Ascending aorta (tissue), 2 donors: ENCODE data around the gene HIRIP3. TPM values are rescaled to one million over a fixed set of nuclear protein-coding genes. Genes with fewer than 3 reads are reported as not detected.

Experiments used
- DNase-seq, 2 donors: peaks; one replicate each; pipeline ENCODE4 v3.0.0-alpha.2; 2019; ENCODE audit warnings: low spot score in 2 of 2
- H3K27ac ChIP-seq, 2 donors: fragments of 200-600 bp; sonication (generic); one replicate each; pipeline ENCODE4 v1.5.1; 2016 to 2017; ENCODE audit warnings: mild to moderate bottlenecking in 1 of 2
- H3K27me3 ChIP-seq: fragments of 200-600 bp; sonication (generic); one replicate; pipeline ENCODE4 v1.5.1; 2017
- H3K36me3 ChIP-seq, 2 donors: fragments of 200-600 bp; sonication (generic); one replicate each; pipeline ENCODE4 v1.5.1; 2016
- H3K4me1 ChIP-seq, 2 donors: fragments of 200-600 bp; sonication (generic); one replicate each; pipeline ENCODE4 v1.5.1; 2016 to 2017; ENCODE audit warnings: mild to moderate bottlenecking in 1 of 2
- H3K4me3 ChIP-seq, 2 donors: fragments of 200-600 bp; sonication (generic); one replicate each; pipeline ENCODE4 v1.5.1; 2016 to 2017; ENCODE audit warnings: mild to moderate bottlenecking in 1 of 2
- H3K9me3 ChIP-seq, 2 donors: fragments of 200-600 bp; sonication (generic); one replicate each; pipeline ENCODE4 v1.5.1; 2016
- intact Hi-C: fragments of 100-400 bp; cut with DNase I; formaldehyde crosslinking; loops from one replicate; pipeline ENCODE4 v1.15.1; 2023
- total RNA-seq: library from RNA; depleted of rRNA; stranded (reverse); fragments of >200 nt; gene quantifications from one replicate; pipeline ENCODE4 v1.1.0, GENCODE V29; 2016
- TF ChIP-seq, protein P1 (sequence below), 3 experiments: fragments of 200-600 bp in 2 of 3; fragments of 450-650 bp in 1 of 3; sonication (generic) in 2 of 3; IDR thresholded peaks; one replicate each; pipeline ENCODE4 v1.5.1; 2016 to 2019; ENCODE audit warnings: antibody characterized with exemption in 3 of 3, mild to moderate bottlenecking in 1 of 3, moderate library complexity in 1 of 3

The HIRIP3 gene
- total RNA-seq, 1 donor from 2014 or later, result 2.0 TPM

- DNase-seq, result no peak
- H3K27ac ChIP-seq, result no peak overlapping the region
- TF ChIP-seq, protein P1, sequence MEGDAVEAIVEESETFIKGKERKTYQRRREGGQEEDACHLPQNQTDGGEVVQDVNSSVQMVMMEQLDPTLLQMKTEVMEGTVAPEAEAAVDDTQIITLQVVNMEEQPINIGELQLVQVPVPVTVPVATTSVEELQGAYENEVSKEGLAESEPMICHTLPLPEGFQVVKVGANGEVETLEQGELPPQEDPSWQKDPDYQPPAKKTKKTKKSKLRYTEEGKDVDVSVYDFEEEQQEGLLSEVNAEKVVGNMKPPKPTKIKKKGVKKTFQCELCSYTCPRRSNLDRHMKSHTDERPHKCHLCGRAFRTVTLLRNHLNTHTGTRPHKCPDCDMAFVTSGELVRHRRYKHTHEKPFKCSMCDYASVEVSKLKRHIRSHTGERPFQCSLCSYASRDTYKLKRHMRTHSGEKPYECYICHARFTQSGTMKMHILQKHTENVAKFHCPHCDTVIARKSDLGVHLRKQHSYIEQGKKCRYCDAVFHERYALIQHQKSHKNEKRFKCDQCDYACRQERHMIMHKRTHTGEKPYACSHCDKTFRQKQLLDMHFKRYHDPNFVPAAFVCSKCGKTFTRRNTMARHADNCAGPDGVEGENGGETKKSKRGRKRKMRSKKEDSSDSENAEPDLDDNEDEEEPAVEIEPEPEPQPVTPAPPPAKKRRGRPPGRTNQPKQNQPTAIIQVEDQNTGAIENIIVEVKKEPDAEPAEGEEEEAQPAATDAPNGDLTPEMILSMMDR (IDR thresholded peaks at IDR 0.05), result peak; percentile 41 to 71 (median 56)
- H3K4me1 ChIP-seq, result peaks cover 4 to 5% of the 10 kb centered on the region in 2 donors
- H3K4me3 ChIP-seq, result no peak overlapping the region
- no peaks in the 10 kb centered on the region for H3K9me3 ChIP-seq
- peaks cover 28% of the 10 kb centered on the region for H3K27me3 ChIP-seq
- H3K36me3 ChIP-seq, result no peaks in the 10 kb centered on the region
- intact Hi-C loops, result no loop called here
Measured at GRCh38 chr16:30032083-30032819, 36.8 kb upstream of the HIRIP3 start.

- Histone ChIP-seq H3K27ac (no peak overlapping the region), H3K9me3 (no peaks in the 10 kb centered on the region), H3K4me1 (peaks cover 4 to 5% of the 10 kb centered on the region in 2 donors), H3K27me3 (peaks cover 28% of the 10 kb centered on the region), H3K4me3 (peak overlapping the region in 1 of 2 donors; percentile 46), H3K36me3 (no peaks in the 10 kb centered on the region)
- intact Hi-C loops, result no loop called here
- TF ChIP-seq, protein P1 (IDR thresholded peaks at IDR 0.05), result no peak
- no peak for DNase-seq
Measured at GRCh38 chr16:30031477-30031918, 36.1 kb upstream of the HIRIP3 start.

GRCh38 chr16:30030841-30031413 lies 35.5 kb upstream of the HIRIP3 start, which contains the start of gene TLCD3B:
Gene TLCD3B (minus strand): TSS chr16:30031271. CDS start chr16:30030527, 744 bp downstream.
- no peaks in the 10 kb centered on the region for H3K9me3 ChIP-seq
- H3K36me3 ChIP-seq, result no peaks in the 10 kb centered on the region
- no peak within 1 kb of the TSS for H3K27ac ChIP-seq
- peaks cover 4 to 5% of the 10 kb centered on the region in 2 donors for H3K4me1 ChIP-seq
- H3K27me3 ChIP-seq, result peaks cover 28% of the 10 kb centered on the region
- TF ChIP-seq, protein P1 (IDR thresholded peaks at IDR 0.05), result no peak
- intact Hi-C loops, result no loop called here
- H3K4me3 ChIP-seq, result peak within 1 kb of the TSS in 1 of 2 donors; percentile 46
- no peak for DNase-seq

DNA sequence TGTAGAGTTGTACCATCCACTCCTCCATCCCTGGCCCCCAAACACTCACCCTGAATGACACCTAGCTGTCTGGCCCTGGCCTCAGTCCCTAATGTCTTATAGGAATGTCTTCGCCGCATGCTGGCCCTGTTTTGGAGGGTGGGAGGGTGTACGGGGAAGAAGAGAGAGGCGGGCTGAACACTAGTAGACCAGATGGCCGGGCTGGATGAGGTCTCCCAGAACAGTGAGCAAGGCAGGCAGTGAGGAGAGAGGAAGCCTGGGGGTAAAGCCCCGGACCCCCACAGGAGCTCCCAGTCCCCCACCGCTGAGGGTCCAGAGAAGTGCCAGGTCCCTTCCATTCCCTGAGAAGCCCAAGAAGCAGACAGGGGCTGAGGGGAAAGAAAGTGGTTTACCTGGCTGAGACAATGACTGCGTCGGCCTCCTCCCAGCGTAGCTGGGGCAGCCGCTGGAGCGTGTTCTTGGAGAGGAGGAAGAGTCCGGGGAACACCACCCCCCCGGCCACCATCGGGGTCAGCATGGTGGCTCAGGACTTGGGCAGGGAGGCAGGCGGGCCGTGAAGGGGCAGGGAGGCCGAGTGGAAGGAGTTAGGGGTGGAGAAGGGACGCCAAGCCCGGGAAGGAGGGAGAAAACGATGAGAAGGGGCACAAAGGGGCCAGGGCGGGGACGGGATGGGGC lies 34.7 kb upstream of the HIRIP3 start:
- intact Hi-C loops, result no loop called here
- Histone ChIP-seq H3K27me3 (peaks cover 28% of the 10 kb centered on the region), H3K4me3 (no peak overlapping the region), H3K4me1 (peaks cover 4 to 5% of the 10 kb centered on the region in 2 donors), H3K9me3 (no peaks in the 10 kb centered on the region), H3K27ac (no peak overlapping the region), H3K36me3 (no peaks in the 10 kb centered on the region)
- DNase-seq, result no peak
- TF ChIP-seq, protein P1 (IDR thresholded peaks at IDR 0.05), result no peak

DNA sequence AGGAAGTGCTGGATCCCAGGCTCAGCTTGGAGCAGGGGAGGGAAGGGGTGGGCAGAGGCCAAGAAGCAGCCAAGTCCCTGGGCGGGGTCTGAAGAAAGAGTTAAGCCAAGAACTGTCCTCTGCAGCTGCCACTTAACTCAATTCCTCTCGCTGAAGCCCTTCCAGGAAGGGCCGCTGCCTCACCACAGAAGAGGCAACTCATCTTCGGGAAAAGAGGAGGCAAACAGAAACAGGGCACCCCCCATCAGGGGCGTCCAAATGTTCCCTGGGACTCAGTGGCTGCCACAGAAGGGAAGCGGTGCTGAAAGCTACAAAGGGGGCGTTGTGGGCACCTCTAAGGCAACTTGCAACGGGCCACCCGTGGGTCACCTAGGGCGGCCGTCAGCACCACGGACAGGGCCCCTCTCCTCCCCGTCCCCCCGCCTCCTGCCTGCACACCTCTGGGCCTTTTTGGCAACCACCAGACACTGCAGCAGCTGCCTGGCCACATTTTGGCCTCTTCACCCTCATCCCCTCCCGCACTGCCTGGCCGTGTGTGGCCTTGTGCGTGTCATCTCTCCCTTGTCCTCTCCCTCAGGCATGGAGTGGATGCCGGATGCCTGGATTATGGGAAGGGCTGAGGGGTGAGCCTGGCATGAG lies 33.1 kb upstream of the HIRIP3 start:
- Histone ChIP-seq H3K9me3 (no peaks in the 10 kb centered on the region), H3K27me3 (peaks cover 27% of the 10 kb centered on the region), H3K4me1 (peaks cover 4 to 5% of the 10 kb centered on the region in 2 donors), H3K27ac (no peak overlapping the region), H3K36me3 (no peaks in the 10 kb centered on the region), H3K4me3 (no peak overlapping the region)
- DNase-seq, result no peak
- TF ChIP-seq, protein P1 (IDR thresholded peaks at IDR 0.05), result no peak
- intact Hi-C loops, result no loop called here
